Tibial nerve (tissue), 4 donors: Measurements from ENCODE around the gene AHNAK.
A peak's percentile ranks its signal among the peaks of the same experiment; 100 is the strongest.

Experiments
- EP300 ChIP-seq, 2 donors: sonication (generic); formaldehyde crosslinking; IDR thresholded peaks; one replicate each; pipeline ENCODE4 v1.6.1; 2017; ENCODE audit warnings: antibody characterized with exemption in 2 of 2, mild to moderate bottlenecking in 1 of 2
- POLR2A ChIP-seq, 2 donors: fragments of 450-650 bp; IDR thresholded peaks; one replicate each; pipeline ENCODE4 v1.6.1; 2017; ENCODE audit warnings: antibody characterized with exemption in 2 of 2, mild to moderate bottlenecking in 2 of 2, moderate library complexity in 2 of 2
- TF ChIP-seq, protein P1 (sequence below), 5 experiments: fragments of 200-600 bp in 3 of 5; fragments of 450-650 bp in 2 of 5; sonication (generic) in 3 of 5; IDR thresholded peaks; one replicate each; pipeline ENCODE4 v1.5.1; 2016 to 2019; ENCODE audit warnings: antibody characterized with exemption in 5 of 5, mild to moderate bottlenecking in 3 of 5, moderate library complexity in 2 of 5

DNA sequence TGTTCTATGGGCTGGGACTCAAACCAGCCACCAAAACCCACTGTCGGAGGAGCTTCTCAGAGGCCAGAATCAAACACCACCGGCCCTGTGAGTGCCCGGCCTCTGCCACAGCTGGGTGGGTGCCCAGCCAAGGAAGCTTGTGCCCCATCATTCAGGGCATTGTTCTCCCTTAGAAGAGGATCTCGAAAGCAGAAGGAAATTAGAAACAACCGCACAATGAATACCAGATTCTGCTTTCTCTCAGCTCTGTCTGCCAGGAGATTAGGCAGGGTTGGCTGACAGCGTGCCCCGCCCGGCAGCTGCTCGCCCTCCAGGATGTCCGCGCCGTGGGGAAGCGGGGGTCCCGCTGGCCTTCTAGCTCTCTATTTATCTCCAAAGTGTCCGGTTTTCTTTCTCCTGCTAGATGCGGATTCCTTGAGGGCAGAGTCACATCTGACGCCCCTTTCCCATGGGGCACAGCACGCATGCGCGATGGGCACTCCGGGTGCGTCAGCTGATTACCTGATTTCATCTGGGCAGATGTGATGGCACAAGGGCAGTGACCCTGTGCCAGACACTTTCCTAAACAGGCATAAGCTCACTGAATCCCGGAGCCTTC lies 102.3 kb downstream of the AHNAK start:
- TF ChIP-seq, protein P1, sequence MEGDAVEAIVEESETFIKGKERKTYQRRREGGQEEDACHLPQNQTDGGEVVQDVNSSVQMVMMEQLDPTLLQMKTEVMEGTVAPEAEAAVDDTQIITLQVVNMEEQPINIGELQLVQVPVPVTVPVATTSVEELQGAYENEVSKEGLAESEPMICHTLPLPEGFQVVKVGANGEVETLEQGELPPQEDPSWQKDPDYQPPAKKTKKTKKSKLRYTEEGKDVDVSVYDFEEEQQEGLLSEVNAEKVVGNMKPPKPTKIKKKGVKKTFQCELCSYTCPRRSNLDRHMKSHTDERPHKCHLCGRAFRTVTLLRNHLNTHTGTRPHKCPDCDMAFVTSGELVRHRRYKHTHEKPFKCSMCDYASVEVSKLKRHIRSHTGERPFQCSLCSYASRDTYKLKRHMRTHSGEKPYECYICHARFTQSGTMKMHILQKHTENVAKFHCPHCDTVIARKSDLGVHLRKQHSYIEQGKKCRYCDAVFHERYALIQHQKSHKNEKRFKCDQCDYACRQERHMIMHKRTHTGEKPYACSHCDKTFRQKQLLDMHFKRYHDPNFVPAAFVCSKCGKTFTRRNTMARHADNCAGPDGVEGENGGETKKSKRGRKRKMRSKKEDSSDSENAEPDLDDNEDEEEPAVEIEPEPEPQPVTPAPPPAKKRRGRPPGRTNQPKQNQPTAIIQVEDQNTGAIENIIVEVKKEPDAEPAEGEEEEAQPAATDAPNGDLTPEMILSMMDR (IDR thresholded peaks at IDR 0.05), result peak in 1 of 5 experiments; percentile 12
- TF ChIP-seq EP300 (IDR thresholded peaks at IDR 0.05) (peak in 1 of 2 donors; percentile 67), POLR2A (IDR thresholded peaks at IDR 0.05) (peak in 1 of 2 donors; percentile 50)
